Measurements from ENCODE around the gene LPCAT3.
A peak's percentile ranks its signal among the peaks of the same experiment; 100 is the strongest.

LPCAT3 gene

GRCh38 chr12:6952863-6953441 is 65.3 kb downstream of the LPCAT3 start:
- DNase-seq (ENCODE audit: low read depth), result no peak

DNA sequence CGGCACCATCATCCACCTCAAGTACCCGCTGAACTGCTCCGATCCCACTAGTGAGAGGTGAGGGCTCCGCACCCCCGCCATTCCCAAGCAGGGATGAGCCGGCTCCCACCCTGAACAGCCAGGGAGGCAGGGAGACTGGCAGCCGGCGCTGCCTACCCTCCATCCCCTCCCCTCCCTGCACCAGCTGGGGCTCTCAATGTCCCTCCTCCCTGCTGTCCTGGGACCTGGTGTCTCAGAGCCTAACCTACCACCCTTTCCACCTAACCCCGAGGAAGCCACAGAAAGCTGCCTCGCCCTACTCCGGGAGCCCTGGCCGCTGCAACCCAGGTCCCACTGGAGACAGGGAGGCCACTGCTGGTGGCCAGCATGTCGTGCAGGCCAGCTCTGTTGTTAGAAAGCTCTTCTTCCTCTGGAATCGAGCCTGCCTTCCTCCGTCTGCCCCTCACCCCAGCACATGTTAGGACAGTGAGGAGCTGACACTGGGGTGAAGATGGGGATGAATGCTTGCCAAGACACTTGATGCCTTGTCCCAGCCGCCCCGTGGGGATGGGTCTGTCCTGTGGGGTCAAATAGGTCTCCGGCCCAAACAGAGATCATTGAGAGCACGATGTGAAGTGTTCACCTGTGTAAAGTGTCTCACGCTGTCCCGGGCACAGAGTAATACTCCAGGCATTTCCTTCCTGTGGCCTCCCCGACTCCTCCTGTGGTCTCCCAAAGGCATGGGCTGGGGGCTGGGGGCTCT is 66.0 kb downstream of the LPCAT3 start:
- no peak for DNase-seq (ENCODE audit: low read depth)

DNA sequence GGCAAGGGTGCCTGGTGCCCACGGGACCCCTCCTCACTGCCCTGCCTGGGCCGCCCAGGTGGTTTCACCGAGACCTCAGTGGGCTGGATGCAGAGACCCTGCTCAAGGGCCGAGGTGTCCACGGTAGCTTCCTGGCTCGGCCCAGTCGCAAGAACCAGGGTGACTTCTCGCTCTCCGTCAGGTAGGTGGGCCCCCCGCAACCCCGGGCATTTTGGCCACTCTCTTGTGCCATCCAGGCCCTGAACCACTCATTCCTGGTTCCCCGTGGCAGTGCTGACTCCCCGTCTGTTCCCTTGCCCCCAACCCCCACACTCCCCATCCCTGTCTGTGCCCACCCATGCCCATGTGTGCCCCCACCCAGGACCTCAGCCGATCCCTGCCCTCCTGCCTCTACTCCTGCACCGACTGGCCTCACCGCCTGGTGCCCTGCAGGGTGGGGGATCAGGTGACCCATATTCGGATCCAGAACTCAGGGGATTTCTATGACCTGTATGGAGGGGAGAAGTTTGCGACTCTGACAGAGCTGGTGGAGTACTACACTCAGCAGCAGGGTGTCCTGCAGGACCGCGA is 66.6 kb downstream of the LPCAT3 start:
- DNase-seq (ENCODE audit: low read depth), result no peak

DNA sequence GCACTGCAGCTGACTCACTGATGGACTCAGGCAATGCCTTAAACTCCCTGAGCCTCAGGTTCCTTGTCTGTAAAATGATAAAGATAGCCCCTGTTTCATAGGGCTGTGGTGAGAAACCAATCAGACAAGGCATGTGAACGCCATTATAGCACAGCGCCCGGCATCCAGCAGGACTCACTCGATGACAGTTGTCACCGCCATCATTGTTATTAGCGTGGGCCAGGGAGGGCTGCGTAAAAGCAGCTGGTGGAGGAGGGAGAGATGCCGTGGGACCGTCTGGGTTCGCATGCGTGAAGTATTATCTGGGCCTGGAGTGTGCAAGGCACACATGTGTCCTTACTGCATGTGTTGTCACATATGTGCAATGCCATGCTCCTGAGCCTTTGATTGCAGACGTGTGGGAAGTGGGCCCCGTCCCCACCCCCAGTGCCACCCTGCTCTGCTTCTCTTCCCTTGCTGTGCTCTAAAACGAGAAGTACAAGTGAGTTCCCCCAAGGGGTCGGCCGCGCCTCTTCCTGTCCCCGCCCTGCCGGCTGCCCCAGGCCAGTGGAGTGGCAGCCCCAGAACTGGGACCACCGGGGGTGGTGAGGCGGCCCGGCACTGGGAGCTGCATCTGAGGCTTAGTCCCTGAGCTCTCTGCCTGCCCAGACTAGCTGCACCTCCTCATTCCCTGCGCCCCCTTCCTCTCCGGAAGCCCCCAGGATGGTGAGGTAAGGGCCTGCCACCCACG is 67.3 kb downstream of the LPCAT3 start, which contains the start of gene PTPN6:
Gene PTPN6, plus strand, starts transcription at position 546 of the 730 bp plus-strand sequence. Its CDS starts 157 bp downstream, at position 703.
- DNase-seq (ENCODE audit: low read depth), result no peak

GRCh38 chr12:6950401-6950801 is 67.9 kb downstream of the LPCAT3 start:
- DNase-seq (ENCODE audit: low read depth), result no peak

- DNase-seq (ENCODE audit: low read depth), result no peak
Measured at GRCh38 chr12:6948873-6949594, 69.2 kb downstream of the LPCAT3 start.

- no peak for DNase-seq (ENCODE audit: low read depth)
Measured at GRCh38 chr12:6947615-6948014, 70.7 kb downstream of the LPCAT3 start.

GRCh38 chr12:6946920-6947374 is 71.3 kb downstream of the LPCAT3 start:
- DNase-seq (ENCODE audit: low read depth), result no peak

DNA sequence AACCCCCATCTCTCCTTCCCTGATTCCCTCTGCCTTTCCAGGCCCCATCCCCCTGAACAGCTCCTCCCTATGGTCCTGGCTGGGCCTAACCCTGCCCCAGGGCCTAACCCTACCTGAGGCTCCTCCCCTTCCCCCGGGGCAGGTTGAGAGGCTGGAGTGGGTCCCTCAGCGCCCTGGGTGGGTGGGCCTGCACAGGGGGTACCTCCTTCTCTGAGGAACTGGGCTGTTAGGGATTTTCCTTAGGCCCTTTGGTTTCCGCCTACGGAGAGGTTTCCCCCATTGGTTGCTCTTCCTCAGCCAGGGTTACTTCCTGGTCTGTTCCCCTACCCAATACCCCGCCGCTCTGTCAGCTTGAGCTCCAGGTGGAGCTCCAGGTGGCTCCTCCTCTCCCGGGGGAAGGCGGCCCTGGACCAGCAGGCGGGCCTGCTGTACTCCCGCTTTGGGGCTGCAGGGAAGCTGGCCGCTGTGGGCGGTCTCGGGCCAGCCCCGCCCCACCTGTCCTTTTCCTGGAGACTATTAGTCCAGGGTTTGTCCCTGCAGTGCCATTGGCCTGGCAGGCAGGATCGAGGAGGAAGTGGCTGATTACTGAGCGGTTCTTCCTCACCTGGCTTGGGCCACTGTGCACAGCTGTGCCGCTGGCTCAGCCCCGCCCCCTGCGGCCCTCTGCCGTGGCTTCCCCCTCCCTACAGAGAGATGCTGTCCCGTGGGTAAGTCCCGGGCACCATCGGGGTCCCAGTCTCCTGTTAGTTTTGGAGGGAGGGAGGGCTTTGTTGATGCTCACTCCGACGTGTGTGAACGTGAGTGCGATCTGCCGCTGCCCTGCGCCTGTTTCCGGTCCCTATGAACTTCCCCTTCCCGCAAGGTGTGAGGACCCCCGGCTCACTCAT is 72.0 kb downstream of the LPCAT3 start:
- DNase-seq (ENCODE audit: low read depth), result peak; percentile 75

- DNase-seq (ENCODE audit: low read depth), result no peak
Measured at GRCh38 chr12:6945613-6946012, 72.7 kb downstream of the LPCAT3 start.

- peak; percentile 70 for DNase-seq (ENCODE audit: low read depth)
Measured at GRCh38 chr12:6944381-6945186, 73.7 kb downstream of the LPCAT3 start.

GRCh38 chr12:6943722-6944380 is 74.4 kb downstream of the LPCAT3 start, which contains the start of the genes C12orf57 and RNU7-1:
TSS of gene C12orf57 (plus strand) at chr12:6944022. CDS start at chr12:6944122, 100 bp downstream.
TSS of gene RNU7-1 (plus strand) at chr12:6943816.
- DNase-seq (ENCODE audit: low read depth), result peak; percentile 56

GRCh38 chr12:6943389-6943721 is 74.9 kb downstream of the LPCAT3 start:
- peak; percentile 77 for DNase-seq (ENCODE audit: low read depth)

GRCh38 chr12:6942331-6942665 is 76.0 kb downstream of the LPCAT3 start:
- no peak for DNase-seq (ENCODE audit: low read depth)

GRCh38 chr12:6941782-6942181 is 76.5 kb downstream of the LPCAT3 start:
- DNase-seq (ENCODE audit: low read depth), result no peak

DNA sequence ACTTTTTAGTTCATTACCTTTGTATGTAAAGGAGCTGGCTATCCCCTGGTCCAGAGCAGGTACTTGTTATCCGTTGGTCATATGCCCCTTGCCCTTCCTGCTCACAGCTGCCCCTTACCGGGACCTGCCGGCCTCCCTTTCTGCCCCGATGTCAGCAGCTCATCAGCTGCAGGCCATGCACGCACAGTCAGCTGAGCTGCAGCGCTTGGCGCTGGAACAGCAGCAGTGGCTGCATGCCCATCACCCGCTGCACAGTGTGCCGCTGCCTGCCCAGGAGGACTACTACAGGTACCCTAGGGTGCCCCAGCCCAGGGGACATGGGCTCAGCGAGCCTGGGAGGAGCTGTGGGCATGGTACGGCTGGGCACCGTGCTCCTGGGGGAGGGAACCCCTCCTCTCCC is 77.0 kb downstream of the LPCAT3 start:
- DNase-seq (ENCODE audit: low read depth), result no peak

- no peak for DNase-seq (ENCODE audit: low read depth)
Measured at GRCh38 chr12:6939191-6939540, 79.1 kb downstream of the LPCAT3 start.

DNA sequence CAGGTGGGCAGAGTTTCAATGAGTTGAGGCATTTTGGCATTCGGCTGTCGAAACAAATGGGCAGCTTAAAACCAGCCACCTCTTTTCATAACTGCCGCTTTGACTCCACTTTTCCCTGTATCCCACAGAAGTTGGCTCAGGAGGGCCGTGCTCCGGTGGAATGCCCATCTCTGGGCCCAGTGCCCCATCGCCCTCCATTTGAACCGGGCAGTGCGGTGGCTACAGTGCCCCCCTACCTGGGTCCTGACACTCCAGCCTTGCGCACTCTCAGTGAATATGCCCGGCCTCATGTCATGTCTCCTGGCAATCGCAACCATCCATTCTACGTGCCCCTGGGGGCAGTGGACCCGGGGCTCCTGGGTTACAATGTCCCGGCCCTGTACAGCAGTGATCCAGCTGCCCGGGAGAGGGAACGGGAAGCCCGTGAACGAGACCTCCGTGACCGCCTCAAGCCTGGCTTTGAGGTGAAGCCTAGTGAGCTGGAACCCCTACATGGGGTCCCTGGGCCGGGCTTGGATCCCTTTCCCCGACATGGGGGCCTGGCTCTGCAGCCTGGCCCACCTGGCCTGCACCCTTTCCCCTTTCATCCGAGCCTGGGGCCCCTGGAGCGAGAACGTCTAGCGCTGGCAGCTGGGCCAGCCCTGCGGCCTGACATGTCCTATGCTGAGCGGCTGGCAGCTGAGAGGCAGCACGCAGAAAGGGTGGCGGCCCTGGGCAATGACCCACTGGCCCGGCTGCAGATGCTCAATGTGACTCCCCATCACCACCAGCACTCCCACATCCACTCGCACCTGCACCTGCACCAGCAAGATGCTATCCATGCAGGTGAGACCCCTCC is 79.7 kb downstream of the LPCAT3 start:
- DNase-seq (ENCODE audit: low read depth), result no peak
